ENCODE data around the gene ZNF549. TPM values are rescaled to one million over a fixed set of nuclear protein-coding genes. Genes with fewer than 3 reads are reported as not detected.
A peak's percentile ranks its signal among the peaks of the same experiment; 100 is the strongest.

The ZNF549 gene
- total and polyA plus RNA-seq, 2 of the 8 experiments (the other 6 are each of a cell fraction or from before 2014, with no cell fraction given): 4.3 to 9.7 TPM

DNA sequence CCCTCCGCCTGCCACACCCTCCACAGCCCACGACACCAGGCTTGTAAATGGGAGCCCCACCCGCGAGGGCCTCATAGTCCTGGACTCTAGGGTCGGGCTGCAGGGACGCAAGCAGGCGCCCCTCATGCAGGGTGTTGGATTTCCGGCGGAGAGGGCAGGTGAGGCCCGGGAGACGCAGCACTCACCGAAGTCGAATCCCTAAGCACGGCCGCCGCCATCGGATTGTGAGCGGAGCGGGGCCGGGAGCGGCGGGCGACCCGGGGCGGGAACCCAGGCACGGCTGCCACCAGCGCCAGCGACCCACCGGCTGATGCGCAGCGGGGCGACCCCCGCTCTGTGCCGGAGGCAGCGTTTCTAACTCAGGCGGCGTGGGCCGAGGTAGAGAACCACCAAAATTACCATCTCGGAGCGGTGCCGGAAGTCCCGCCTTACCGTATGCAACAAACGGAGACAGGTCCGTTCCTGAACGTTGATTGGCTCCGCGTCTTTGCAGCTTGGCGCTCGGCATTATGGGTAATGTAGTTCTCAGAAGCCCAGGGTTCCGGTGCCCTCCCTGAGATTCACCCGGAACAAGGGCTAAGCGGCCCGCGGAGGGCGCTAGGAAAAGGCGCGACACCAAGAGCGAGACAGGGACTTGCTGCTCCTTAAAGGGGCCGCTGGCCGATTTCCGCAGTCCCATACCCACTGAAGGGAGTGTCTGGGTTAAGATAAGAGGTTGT, 51.5 kb downstream of the ZNF549 start, which contains the start of gene ZNF416 (continued):
- TF ChIP-seq, protein P1, sequence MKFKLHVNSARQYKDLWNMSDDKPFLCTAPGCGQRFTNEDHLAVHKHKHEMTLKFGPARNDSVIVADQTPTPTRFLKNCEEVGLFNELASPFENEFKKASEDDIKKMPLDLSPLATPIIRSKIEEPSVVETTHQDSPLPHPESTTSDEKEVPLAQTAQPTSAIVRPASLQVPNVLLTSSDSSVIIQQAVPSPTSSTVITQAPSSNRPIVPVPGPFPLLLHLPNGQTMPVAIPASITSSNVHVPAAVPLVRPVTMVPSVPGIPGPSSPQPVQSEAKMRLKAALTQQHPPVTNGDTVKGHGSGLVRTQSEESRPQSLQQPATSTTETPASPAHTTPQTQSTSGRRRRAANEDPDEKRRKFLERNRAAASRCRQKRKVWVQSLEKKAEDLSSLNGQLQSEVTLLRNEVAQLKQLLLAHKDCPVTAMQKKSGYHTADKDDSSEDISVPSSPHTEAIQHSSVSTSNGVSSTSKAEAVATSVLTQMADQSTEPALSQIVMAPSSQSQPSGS (IDR thresholded peaks at IDR 0.05; ENCODE audit: low read length): no peak
- no peak for TF ChIP-seq RXRA (IDR thresholded peaks at IDR 0.05; ENCODE audit: insufficient read depth, low read depth, low read length)
- TF ChIP-seq CREB1 (IDR thresholded peaks at IDR 0.05): peak; percentile 71
- peak; percentile 86; the same call in 1 of the 2 replicates for TF ChIP-seq GABPA (IDR thresholded peaks at IDR 0.05; ENCODE audit: borderline replicate concordance, insufficient read depth, low read length)
- TF ChIP-seq CBX8 (IDR thresholded peaks at IDR 0.05; ENCODE audit: borderline replicate concordance, low read depth, low read length): no peak
- TF ChIP-seq E2F6 (IDR thresholded peaks at IDR 0.05): peak; percentile 59
- TF ChIP-seq EP300 (IDR thresholded peaks at IDR 0.05; ENCODE audit: borderline replicate concordance in 1 of 2, low read depth in 2 of 2, low read length in 2 of 2): no peak
- 0 out of 4 replicates have a peak, but pooled peaks of 1 of the 2 experiments have one; percentile 37 for TF ChIP-seq HDAC2 (IDR thresholded peaks at IDR 0.05; ENCODE audit: borderline replicate concordance in 1 of 2, low read depth in 2 of 2, low read length in 2 of 2)
- peak; percentile 82 for TF ChIP-seq KDM4A (IDR thresholded peaks at IDR 0.05; ENCODE audit: low read depth, low read length, severe bottlenecking)
- no peak for TF ChIP-seq JUN (IDR thresholded peaks at IDR 0.05; ENCODE audit: low read depth, low read length)
- TF ChIP-seq TBP (IDR thresholded peaks at IDR 0.05; ENCODE audit: low read depth, low read length): peak; percentile 46; the same call in 1 of the 2 replicates
- TF ChIP-seq MAFK (IDR thresholded peaks at IDR 0.05; ENCODE audit: low read depth, low read length): no peak
- peak; percentile 87 for TF ChIP-seq PHF8 (conservative IDR thresholded peaks at IDR 0.05; ENCODE audit: low read depth, low read length)
- no peak for TF ChIP-seq HDAC6 (IDR thresholded peaks at IDR 0.05; ENCODE audit: low read depth, low read length)
- no peak for TF ChIP-seq TEAD4 (IDR thresholded peaks at IDR 0.05; ENCODE audit: low read depth, low read length)
- no peak for TF ChIP-seq TCF12 (IDR thresholded peaks at IDR 0.05; ENCODE audit: low read depth, low read length)
- no peak for TF ChIP-seq RNF2 (IDR thresholded peaks at IDR 0.05; ENCODE audit: borderline replicate concordance, low read depth, low read length, missing control alignments, poor library complexity, severe bottlenecking)
- no peak for TF ChIP-seq ZNF274 (IDR thresholded peaks at IDR 0.05; ENCODE audit: borderline replicate concordance, extremely low read depth, low read length)
- peak; percentile 62 for TF ChIP-seq TAF1 (IDR thresholded peaks at IDR 0.05; ENCODE audit: low read depth, low read length)

All from H1 (cell line).